B cell (primary cell): Measurements from ENCODE around the gene FLNB. TPM values are rescaled to one million over a fixed set of nuclear protein-coding genes. Genes with fewer than 3 reads are reported as not detected.

Source experiments
- ATAC-seq: fragments of 200-7000 bp; cut with Tn5 transposase; one replicate; pipeline ENCODE4 v1.10.0; 2021; ENCODE audit warnings: low read depth, mild to moderate bottlenecking, moderate number of reproducible peaks, moderate library complexity
- CTCF ChIA-PET: fragments of 350-600 bp; sonication (Branson Sonifier 250); formaldehyde crosslinking; loops from one replicate; lab custom pipeline; 2021; ENCODE audit warnings: antibody characterized with exemption, inconsistent platforms; lab: Charles Lee
- POLR2A ChIA-PET: fragments of 350-600 bp; sonication (Branson Sonifier 250); formaldehyde crosslinking; loops from one replicate; lab custom pipeline; 2021; ENCODE audit warnings: antibody characterized with exemption; lab: Charles Lee
- DNase-seq: peaks from one replicate; pipeline ENCODE4 v3.0.0; 2013
- H2AFZ ChIP-seq: 2 replicates; pipeline ENCODE4 v1.6.1; 2012; ENCODE audit warnings: mild to moderate bottlenecking, low read depth, low read length; ENCODE audit not compliant: insufficient read depth, poor library complexity, severe bottlenecking
- H3K27ac ChIP-seq, 2 donors: 1 replicate in 1 of 2; 2 replicates in 1 of 2; pipeline ENCODE4 v1.5.1; 2012 to 2013; ENCODE audit warnings: low read length in 2 of 2, mild to moderate bottlenecking in 2 of 2, moderate library complexity in 1 of 2
- H3K27me3 ChIP-seq, 4 experiments: fragments of 200-600 bp in 1 of 4; sonication (generic) in 1 of 4; replicated peaks in 1 of 4; 1 replicate in 2 of 4; 2 replicates in 2 of 4; pipeline versions ENCODE4 v1.6.1 to v1.7.0; 2013 to 2016; ENCODE audit warnings: low read length in 3 of 4, mild to moderate bottlenecking in 2 of 4, mixed read lengths in 1 of 4, moderate library complexity in 1 of 4; ENCODE audit not compliant: insufficient read depth in 4 of 4, control insufficient read depth in 3 of 4; ENCODE audit errors: control extremely low read depth in 1 of 4
- H3K36me3 ChIP-seq, 2 experiments: replicated peaks in 1 of 2; 1 replicate in 1 of 2; 2 replicates in 1 of 2; pipeline versions ENCODE4 v1.6.1 to v1.7.1; 2013; ENCODE audit warnings: low read length in 1 of 2; ENCODE audit not compliant: insufficient read depth in 2 of 2, control insufficient read depth in 1 of 2; ENCODE audit errors: control extremely low read depth in 1 of 2, extremely low read depth in 1 of 2
- H3K4me1 ChIP-seq, 2 donors: fragments of 200-600 bp in 1 of 2; sonication (generic) in 1 of 2; 1 replicate in 1 of 2; 2 replicates in 1 of 2; pipeline versions ENCODE4 v1.5.1 to v1.6.1; 2013 to 2017; ENCODE audit warnings: low read length in 2 of 2; ENCODE audit not compliant: control insufficient read depth in 2 of 2, insufficient read depth in 2 of 2
- H3K4me2 ChIP-seq: replicated peaks from 2 replicates; pipeline ENCODE3; 2012; ENCODE audit warnings: mild to moderate bottlenecking, low read depth, low read length; ENCODE audit not compliant: poor library complexity, severe bottlenecking
- H3K4me3 ChIP-seq, 5 experiments: fragments of 200-600 bp in 1 of 5; sonication (generic) in 1 of 5; 1 replicate in 3 of 5; 2 replicates in 2 of 5; pipeline versions ENCODE4 v1.5.1 to v1.7.0; 2011 to 2016; ENCODE audit warnings: low read length in 4 of 5, mild to moderate bottlenecking in 4 of 5, low read depth in 2 of 5, control low read depth in 1 of 5, moderate library complexity in 1 of 5; ENCODE audit not compliant: insufficient read depth in 1 of 5; ENCODE audit errors: control extremely low read depth in 1 of 5, extremely low read depth in 1 of 5
- H3K79me2 ChIP-seq: fragments of 200-600 bp; sonication (generic); one replicate; pipeline ENCODE4 v1.6.0; 2016; ENCODE audit warnings: low read length; ENCODE audit not compliant: control insufficient read depth, insufficient read depth
- H3K9ac ChIP-seq: fragments of 200-600 bp; sonication (generic); 2 replicates; pipeline ENCODE4 v1.6.1; 2017; ENCODE audit warnings: mild to moderate bottlenecking, low read length, moderate library complexity
- H3K9me3 ChIP-seq, 3 donors: one replicate each; pipeline versions ENCODE4 v1.6.1 to v1.7.1; 2013; ENCODE audit warnings: low read length in 2 of 3; ENCODE audit not compliant: control insufficient read depth in 2 of 3, insufficient read depth in 1 of 3; ENCODE audit errors: control extremely low read depth in 1 of 3
- H4K20me1 ChIP-seq: 2 replicates; pipeline ENCODE4 v1.6.0; 2012; ENCODE audit warnings: mild to moderate bottlenecking, low read length; ENCODE audit not compliant: insufficient read depth, control insufficient read depth, poor library complexity, severe bottlenecking
- H3K27ac Mint-ChIP-seq: one replicate; pipeline ENCODE4 v1.8.0; 2021; ENCODE audit warnings: mixed read lengths
- H3K27me3 Mint-ChIP-seq: one replicate; pipeline ENCODE4 v1.8.0; 2021; ENCODE audit warnings: mixed read lengths
- H3K4me1 Mint-ChIP-seq: one replicate; pipeline ENCODE4 v1.8.0; 2021; ENCODE audit warnings: mixed read lengths
- H3K4me3 Mint-ChIP-seq: one replicate; pipeline ENCODE4 v1.8.0; 2021; ENCODE audit warnings: mixed read lengths
- H3K9me3 Mint-ChIP-seq: one replicate; pipeline ENCODE4 v1.8.0; 2022; ENCODE audit warnings: mixed read lengths; ENCODE audit not compliant: insufficient read depth
- EZH2 ChIP-seq: IDR thresholded peaks from 2 replicates; pipeline ENCODE4 v1.6.1; 2012; ENCODE audit warnings: borderline replicate concordance, low read depth, mild to moderate bottlenecking, moderate library complexity, low read length; ENCODE audit not compliant: insufficient read depth, poor library complexity, severe bottlenecking
- WGBS: methylation state at CpG from one replicate; pipeline ENCODE4 v1.1.5; 2013; ENCODE audit warnings: missing lambda C conversion rate; ENCODE audit not compliant: insufficient coverage; 5-methylcytosine and 5-hydroxymethylcytosine counted together
- intact Hi-C: fragments of 100-400 bp; cut with micrococcal nuclease; formaldehyde crosslinking; loops from one replicate; pipeline ENCODE4 v1.10.0; 2022
- polyA plus RNA-seq: library from polyadenylated mRNA; depleted of rRNA; stranded (reverse); fragments of >200 nt; gene quantifications from 2 replicates; pipeline ENCODE4 v1.2.3, GENCODE V29; 2012
- total RNA-seq, 2 donors: library from RNA; stranded (reverse); fragments of 120-200 nt in 1 of 2; gene quantifications; 1 replicate in 1 of 2; 2 replicates in 1 of 2; pipeline versions ENCODE4 v1.2.3 to v1.2.4, GENCODE V29; 2013 to 2022
- TF ChIP-seq, protein P1 (sequence below): fragments of 200-600 bp; IDR thresholded peaks from one replicate; pipeline ENCODE4 v1.8.0; 2022; ENCODE audit warnings: antibody characterized with exemption, mild to moderate bottlenecking

Gene FLNB
- total and polyA plus RNA-seq, 2 donors (not counting 1 experiment from before 2014, with no cell fraction given): 25.5 to 28.3 TPM

DNA sequence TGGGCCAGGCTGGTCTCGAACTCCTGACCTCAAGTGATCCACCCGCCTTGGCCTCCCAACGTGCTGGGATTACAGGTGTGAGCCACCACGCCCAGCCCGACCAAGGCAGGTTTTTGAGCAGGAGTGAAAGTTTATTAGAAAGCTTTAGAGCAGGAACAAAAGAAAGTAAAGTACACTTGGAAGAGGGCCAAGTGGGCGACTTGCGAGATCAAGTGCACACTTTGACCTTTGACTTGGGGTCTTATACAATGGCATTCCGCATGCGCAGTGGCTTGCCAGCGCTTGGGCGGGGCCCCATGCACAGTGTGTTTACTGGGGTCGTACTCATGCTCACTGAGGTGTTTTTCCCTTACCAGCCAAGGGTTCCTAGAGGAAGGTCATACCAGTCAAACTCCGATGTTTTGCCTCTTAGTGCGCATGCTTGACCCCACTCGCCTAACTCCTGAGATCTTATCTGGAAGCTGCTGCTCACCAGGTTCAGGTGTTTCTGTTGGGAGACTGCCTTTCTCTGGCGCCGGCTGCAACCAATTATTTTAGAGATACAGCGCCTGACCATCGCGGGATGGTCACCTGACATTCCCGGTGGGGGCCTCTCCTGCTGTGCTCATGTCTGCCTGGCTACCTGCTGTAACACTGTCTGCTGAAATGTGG is 46.9 kb upstream of the FLNB start:
- H2AFZ ChIP-seq: no peak overlapping the region

DNA sequence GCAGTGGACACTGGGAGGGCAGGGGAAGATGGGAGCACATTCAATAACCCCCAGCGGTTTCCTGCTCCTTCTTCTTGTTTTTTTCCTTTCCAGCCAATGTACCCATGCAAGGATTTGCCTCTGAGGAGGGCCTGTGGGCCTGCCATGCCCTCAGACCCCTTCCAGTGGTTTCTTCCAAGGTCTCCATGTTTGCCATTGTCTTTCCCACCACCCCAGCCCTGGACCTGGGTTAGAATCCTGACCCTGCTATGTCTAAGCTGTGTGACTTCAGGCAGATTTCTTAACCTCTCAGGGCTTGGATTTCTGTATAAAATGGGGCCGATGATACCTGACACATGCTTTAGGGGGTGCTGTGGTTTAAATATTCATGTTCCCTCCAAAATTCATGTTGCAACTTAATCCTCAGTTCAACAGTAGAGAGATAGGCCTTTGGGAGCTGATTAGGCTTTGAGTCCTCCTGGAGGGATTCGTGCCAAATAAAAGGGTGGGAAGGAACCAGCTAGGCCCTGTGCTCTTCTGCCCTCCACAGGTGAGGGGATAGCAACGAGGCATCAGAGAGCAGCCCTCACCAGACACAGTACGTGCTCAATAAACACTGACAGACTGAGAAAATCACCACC is 46.3 kb upstream of the FLNB start:
- ChIA-PET CTCF (no interaction called here), POLR2A (no interaction called here)
- Histone ChIP-seq H3K27me3 (no peaks in the 10 kb centered on the region), H4K20me1 (no peaks in the 10 kb centered on the region), H3K36me3 (no peaks in the 10 kb centered on the region), H3K27ac (no peak overlapping the region), H3K79me2 (no peaks in the 10 kb centered on the region), H3K9me3 (peaks cover 0 to 17% (median 3%) of the 10 kb centered on the region in 3 donors), H3K4me3 (no peak overlapping the region), H3K9ac (no peak overlapping the region), H3K4me2 (no peak overlapping the region), H2AFZ (no peak overlapping the region), H3K4me1 (peaks cover 18 to 19% of the 10 kb centered on the region in 2 donors)
- TF ChIP-seq EZH2: no peak
- TF ChIP-seq, protein P1, sequence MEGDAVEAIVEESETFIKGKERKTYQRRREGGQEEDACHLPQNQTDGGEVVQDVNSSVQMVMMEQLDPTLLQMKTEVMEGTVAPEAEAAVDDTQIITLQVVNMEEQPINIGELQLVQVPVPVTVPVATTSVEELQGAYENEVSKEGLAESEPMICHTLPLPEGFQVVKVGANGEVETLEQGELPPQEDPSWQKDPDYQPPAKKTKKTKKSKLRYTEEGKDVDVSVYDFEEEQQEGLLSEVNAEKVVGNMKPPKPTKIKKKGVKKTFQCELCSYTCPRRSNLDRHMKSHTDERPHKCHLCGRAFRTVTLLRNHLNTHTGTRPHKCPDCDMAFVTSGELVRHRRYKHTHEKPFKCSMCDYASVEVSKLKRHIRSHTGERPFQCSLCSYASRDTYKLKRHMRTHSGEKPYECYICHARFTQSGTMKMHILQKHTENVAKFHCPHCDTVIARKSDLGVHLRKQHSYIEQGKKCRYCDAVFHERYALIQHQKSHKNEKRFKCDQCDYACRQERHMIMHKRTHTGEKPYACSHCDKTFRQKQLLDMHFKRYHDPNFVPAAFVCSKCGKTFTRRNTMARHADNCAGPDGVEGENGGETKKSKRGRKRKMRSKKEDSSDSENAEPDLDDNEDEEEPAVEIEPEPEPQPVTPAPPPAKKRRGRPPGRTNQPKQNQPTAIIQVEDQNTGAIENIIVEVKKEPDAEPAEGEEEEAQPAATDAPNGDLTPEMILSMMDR: no peak
- 89% methylated on average over 1 of the region's 5 CpGs for WGBS
- no peak for DNase-seq
- Mint-ChIP-seq H3K9me3 (no peaks in the 10 kb centered on the region), H3K4me1 (peaks cover 18% of the 10 kb centered on the region), H3K4me3 (no peak overlapping the region), H3K27ac (no peak overlapping the region), H3K27me3 (no peaks in the 10 kb centered on the region)
- intact Hi-C loops: no loop called here
- ATAC-seq: no peak

More for the DNA sequence above, 46.9 kb upstream of the FLNB start:
- no peak overlapping the region for H3K4me3 Mint-ChIP-seq
- peaks cover 18% of the 10 kb centered on the region for H3K4me1 Mint-ChIP-seq
- no peak overlapping the region for H3K27ac Mint-ChIP-seq
- Histone ChIP-seq H3K9ac (no peak overlapping the region), H3K36me3 (no peaks in the 10 kb centered on the region), H3K79me2 (no peaks in the 10 kb centered on the region), H3K9me3 (peaks cover 0 to 19% (median 3%) of the 10 kb centered on the region in 3 donors), H3K4me3 (no peak overlapping the region), H3K27me3 (no peaks in the 10 kb centered on the region), H3K27ac (no peak overlapping the region), H3K4me1 (peaks cover 18 to 19% of the 10 kb centered on the region in 2 donors), H4K20me1 (no peaks in the 10 kb centered on the region), H3K4me2 (no peak overlapping the region)
- ChIA-PET POLR2A (no interaction called here), CTCF (interaction anchor here (0.6 to 0.7 kb wide), 3 partner anchors 32 to 681 kb away, joined by 3 read pairs; no protein-coding TSS in a partner anchor)
- TF ChIP-seq EZH2: no peak
- TF ChIP-seq, protein P1: no peak
- intact Hi-C loops: no loop called here
- 91% methylated on average over 21 of the region's 21 CpGs for WGBS
- no peaks in the 10 kb centered on the region for H3K9me3 Mint-ChIP-seq
- ATAC-seq: no peak
- DNase-seq: no peak
- no peaks in the 10 kb centered on the region for H3K27me3 Mint-ChIP-seq
